HL-60 (cell line): Measurements from ENCODE around the gene ANO9.

Source experiments
- DNase-seq, 2 experiments: peaks; one replicate each; pipeline ENCODE4 v3.0.0-alpha.2; 2010 to 2020; ENCODE audit warnings: low read depth in 1 of 2, low spot score in 1 of 2
- H3K27ac ChIP-seq: fragments of 250-450 bp; sonication (Bioruptor Pico); replicated peaks from 2 replicates; pipeline ENCODE4 v1.5.1; 2020; ENCODE audit warnings: mild to moderate bottlenecking, moderate library complexity
- H3K27me3 ChIP-seq: fragments of 250-450 bp; sonication (Bioruptor Pico); 2 replicates; pipeline ENCODE4 v1.5.1; 2021; ENCODE audit warnings: mild to moderate bottlenecking, moderate library complexity; ENCODE audit not compliant: insufficient read depth, poor library complexity, severe bottlenecking
- H3K4me3 ChIP-seq: replicated peaks from 2 replicates; pipeline ENCODE4 v1.5.1; 2011; ENCODE audit warnings: mild to moderate bottlenecking, control low read depth, low read length; ENCODE audit not compliant: insufficient read depth
- CTCF ChIP-seq: IDR thresholded peaks from one replicate; pipeline ENCODE4 v1.5.1; 2011; ENCODE audit warnings: low read length, control low read depth, inconsistent platforms; ENCODE audit not compliant: insufficient read depth
- GABPA ChIP-seq: IDR thresholded peaks from 2 replicates; pipeline ENCODE4 v1.6.1; 2012; ENCODE audit warnings: low read depth
- POLR2AphosphoS5 ChIP-seq: IDR thresholded peaks from 2 replicates; pipeline ENCODE4 v1.6.1; 2012; ENCODE audit warnings: low read depth
- REST ChIP-seq: IDR thresholded peaks from 2 replicates; pipeline ENCODE4 v1.6.1; 2012; ENCODE audit warnings: low read depth; ENCODE audit not compliant: insufficient replicate concordance
- SPI1 ChIP-seq: IDR thresholded peaks from 2 replicates; pipeline ENCODE4 v1.6.1; 2012; ENCODE audit warnings: low read depth, mild to moderate bottlenecking, borderline replicate concordance

ANO9 gene

GRCh38 chr11:407651-408123, 34.1 kb downstream of the ANO9 start:
- Histone ChIP-seq H3K27ac (no peak overlapping the region), H3K4me3 (peak overlapping the region; percentile 20), H3K27me3 (no peaks in the 10 kb centered on the region)
- TF ChIP-seq SPI1, result no peak
- TF ChIP-seq CTCF, result no peak
- TF ChIP-seq REST, result no peak
- no peak for TF ChIP-seq POLR2AphosphoS5
- no peak for TF ChIP-seq GABPA
- no peak for DNase-seq

- Histone ChIP-seq H3K27ac (peak overlapping the region; percentile 65), H3K4me3 (peak overlapping the region; percentile 48), H3K27me3 (no peaks in the 10 kb centered on the region)
- TF ChIP-seq POLR2AphosphoS5, result peak; percentile 48
- no peak for TF ChIP-seq GABPA
- DNase-seq, result peak; percentile 84 to 93
Observed at GRCh38 chr11:406796-407650, 34.8 kb downstream of the ANO9 start.

GRCh38 chr11:405954-406795, 35.6 kb downstream of the ANO9 start:
- no peak for DNase-seq
- peak overlapping the region; percentile 65 for H3K27ac ChIP-seq

More at GRCh38 chr11:405954-406795, 35.6 kb downstream of the ANO9 start:
- Histone ChIP-seq H3K27me3 (no peaks in the 10 kb centered on the region), H3K4me3 (peak overlapping the region; percentile 48)
- no peak for TF ChIP-seq REST
- TF ChIP-seq SPI1, result no peak
- TF ChIP-seq POLR2AphosphoS5, result no peak
- TF ChIP-seq GABPA, result no peak
- TF ChIP-seq CTCF, result no peak
